Stimulated activated CD8-positive, alpha-beta memory T cell treated with anti-CD3 and anti-CD28 coated beads, Interleukin-2, amount 100 ng/mL, for 48 hours (primary cell): Measurements from ENCODE around the gene NINJ2.

Source experiments
- DNase-seq, 2 donors: peaks; one replicate each; pipeline ENCODE4 v3.0.0-alpha.2; 2020; ENCODE audit warnings: low read depth in 2 of 2

NINJ2 gene

GRCh38 chr12:531951-532585, 131.2 kb downstream of the NINJ2 start:
- no peak for DNase-seq

- no peak for DNase-seq
Observed at GRCh38 chr12:530821-531220, 132.4 kb downstream of the NINJ2 start.

DNA sequence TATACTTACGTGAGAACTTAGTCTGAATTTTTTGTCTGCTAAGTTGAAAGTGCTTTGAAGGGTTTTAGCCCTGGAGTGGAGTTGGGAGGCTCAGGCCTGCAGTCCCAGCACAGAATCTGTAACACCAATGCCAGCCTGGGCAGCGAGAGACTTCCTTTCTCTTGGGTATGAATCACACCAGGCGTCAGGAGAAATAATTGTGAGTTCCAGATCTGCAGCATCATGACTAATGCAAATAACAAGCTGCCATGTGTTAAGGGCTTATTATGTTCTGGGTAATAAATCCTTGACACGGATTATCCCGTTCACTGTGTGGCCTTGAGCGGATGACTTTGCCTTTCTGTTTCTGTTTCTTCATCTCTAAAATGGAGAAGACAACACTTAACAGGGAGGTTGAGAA, 132.9 kb downstream of the NINJ2 start:
- DNase-seq, result no peak

GRCh38 chr12:527729-528128, 135.5 kb downstream of the NINJ2 start:
- no peak for DNase-seq

DNA sequence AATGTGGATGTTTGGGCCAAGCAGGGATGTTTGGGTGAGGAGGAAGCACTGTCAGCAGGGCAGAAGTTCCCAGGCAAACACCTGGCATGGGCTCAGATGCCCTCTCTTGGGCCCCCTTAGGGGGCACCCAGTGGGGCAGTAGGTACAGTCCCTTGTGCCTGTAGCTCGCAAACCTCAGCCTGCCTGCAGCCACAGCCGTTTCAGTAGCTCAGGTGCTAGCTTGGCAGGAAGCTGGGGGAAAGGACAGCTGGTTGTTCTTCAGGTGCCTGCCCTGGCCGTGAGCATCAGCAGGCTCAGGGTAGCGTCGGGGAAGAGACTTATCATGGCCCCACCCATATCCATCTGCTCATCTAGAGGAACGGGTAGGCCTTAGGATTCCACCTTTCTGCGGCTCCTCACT, 136.0 kb downstream of the NINJ2 start:
- DNase-seq, result no peak

DNA sequence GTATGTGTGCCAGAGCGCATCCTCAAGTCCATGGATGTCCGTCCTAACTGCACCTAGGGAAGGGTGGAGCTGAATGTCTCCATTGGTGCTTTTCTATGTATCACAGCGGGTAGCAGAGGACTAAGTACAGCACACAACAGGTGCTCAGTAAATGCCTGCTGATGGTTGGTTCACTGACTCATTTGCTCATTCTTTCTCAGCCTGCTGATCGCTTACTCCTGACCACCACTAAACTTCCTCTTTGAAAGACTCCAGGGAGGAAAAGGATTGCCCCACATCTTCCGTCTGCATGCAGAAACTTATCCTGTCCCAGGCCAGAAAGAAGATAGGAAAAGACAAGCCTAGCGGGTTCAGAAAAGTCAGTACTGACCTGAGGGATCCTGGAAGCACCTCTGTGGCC, 137.2 kb downstream of the NINJ2 start:
- DNase-seq, result no peak

DNA sequence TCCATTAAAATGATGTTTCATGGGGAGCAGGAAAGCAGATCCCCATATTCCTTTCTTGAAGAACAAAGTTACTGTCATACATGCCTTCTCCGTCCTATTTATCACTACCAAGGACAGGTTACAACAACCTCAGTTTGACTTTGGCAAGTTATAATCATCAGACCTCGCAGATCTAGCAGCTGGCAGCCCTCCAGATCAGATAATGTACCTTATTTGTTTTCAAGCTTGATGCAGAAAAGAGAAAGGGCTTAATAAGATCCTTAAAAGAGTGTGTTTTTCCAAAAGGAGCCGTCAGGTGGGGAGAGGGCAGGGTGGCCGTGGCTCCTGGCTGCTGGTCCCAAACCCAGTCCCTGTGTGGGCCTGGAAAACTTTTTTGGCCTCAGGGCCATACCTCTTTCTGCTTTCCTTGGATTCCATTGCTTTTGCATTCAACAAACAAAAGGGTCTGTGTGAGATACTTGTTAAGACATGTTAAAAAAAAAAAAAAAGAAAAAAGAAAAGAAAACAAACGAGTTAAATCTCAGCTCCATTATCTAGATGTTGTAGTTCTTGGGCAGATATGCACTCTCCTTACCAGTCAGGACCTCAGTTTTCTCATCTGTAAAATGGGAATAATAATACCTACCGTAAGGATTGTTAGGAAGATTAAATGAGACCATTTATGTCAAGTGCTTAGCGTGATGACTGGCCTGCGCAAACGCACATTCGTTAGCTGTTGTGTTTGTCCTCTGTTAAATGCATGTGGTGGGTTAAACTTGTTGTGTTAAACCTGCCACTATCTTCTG, 138.9 kb downstream of the NINJ2 start:
- no peak for DNase-seq

DNA sequence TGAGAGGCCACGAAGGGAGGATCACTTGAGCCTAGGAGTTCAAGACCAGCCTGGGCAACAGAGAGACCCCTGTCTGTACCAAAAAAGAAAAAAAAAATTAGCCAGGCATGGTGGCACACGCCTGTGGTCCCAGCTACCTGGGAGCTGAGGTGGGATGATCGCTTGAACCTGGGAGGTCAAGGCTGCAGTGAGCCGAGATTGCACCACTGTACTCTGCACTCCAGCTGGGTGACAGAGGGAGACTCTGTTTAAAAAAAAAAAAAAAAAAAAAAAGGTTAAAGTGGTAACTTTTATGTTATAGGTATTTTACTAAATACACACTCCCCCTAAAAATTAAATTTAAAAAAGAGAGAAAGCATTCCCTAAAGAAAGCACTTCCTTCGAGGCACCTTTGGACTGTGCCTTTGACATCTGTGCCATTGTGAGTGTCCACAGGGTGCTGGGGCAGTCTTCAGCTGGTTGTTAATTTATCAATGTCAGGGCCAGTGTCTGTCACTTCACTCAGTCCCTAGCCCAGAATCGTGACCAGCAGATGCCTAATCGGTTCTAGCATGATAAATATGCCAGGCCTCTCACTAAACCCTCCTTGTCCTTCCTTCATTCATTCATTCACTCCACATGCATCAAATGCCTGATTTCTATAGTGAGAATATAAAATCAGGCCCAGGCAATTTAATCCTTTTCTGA, 140.4 kb downstream of the NINJ2 start:
- DNase-seq, result no peak

DNA sequence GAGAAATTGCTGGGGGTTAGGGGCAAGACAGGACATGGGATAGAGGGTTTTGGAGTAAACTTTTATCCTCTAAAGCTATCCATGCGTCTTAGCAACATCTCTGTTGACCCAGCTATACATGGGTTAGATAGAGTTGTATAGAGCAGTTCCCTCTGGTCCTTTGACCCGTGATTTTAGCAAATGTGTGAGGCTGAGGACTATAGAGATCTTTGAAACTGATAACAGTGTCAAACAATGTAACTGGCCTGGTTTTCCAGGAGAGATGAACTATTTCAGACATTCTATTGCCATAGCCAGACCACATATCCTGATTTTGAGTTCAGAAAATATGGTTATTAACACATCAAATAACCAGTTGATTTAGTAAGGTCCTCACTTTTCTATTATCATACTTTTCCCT, 143.1 kb downstream of the NINJ2 start:
- DNase-seq, result no peak

- DNase-seq, result no peak
Observed at GRCh38 chr12:517538-517937, 145.7 kb downstream of the NINJ2 start.
